ENCODE data around the gene SLC2A1. TPM values are rescaled to one million over a fixed set of nuclear protein-coding genes. Genes with fewer than 3 reads are reported as not detected.

Gene SLC2A1
- total and polyA plus RNA-seq, 12 donors = 4.6 to 123 (median 24.3) TPM

- Histone ChIP-seq H3K4me3 (no peak overlapping the region), H3K4me1 (replicated peaks in 1 of 2) (peaks cover 0 to 14% of the 10 kb centered on the region in 2 donors), H3K27ac (peak overlapping the region in 2 of 5 donors; percentile 22 to 71), H3K27me3 (no peaks in the 10 kb centered on the region), H3K36me3 (replicated peaks in 1 of 2) (peaks cover 0 to 1% of the 10 kb centered on the region in 2 donors), H3K9me3 (replicated peaks in 1 of 3) (no peaks in the 10 kb centered on the region)
- WGBS, 4 donors = 79 to 89% (median 86%) methylated on average over 6 to 8 of the region's 8 CpGs
- peak in 1 of 7 donors; percentile 52 for DNase-seq
- intact Hi-C loops (cut with DNase I) = no loop called here
- TF ChIP-seq CTCF (IDR thresholded peaks at IDR 0.05) = no peak
- TF ChIP-seq POLR2A (IDR thresholded peaks at IDR 0.05) = no peak
These were observed 23.3 kb downstream of the SLC2A1 start for GRCh38 chr1:42935313-42935895.

- peak overlapping the region in 1 of 5 donors; percentile 38 for H3K27ac ChIP-seq
- peak in 1 of 7 donors; percentile 38 for DNase-seq
- no peak for TF ChIP-seq POLR2A (IDR thresholded peaks at IDR 0.05)
- TF ChIP-seq CTCF (IDR thresholded peaks at IDR 0.05) = no peak
- 86 to 93% (median 91%) methylated on average over 16 to 20 of the region's 20 CpGs for WGBS, 4 donors
- no peaks in the 10 kb centered on the region for H3K9me3 ChIP-seq (replicated peaks in 1 of 3)
- peaks cover 0 to 8% of the 10 kb centered on the region in 2 donors for H3K36me3 ChIP-seq (replicated peaks in 1 of 2)
- intact Hi-C loops (cut with DNase I) = loop anchor here in 1 of 2 donors (5.0 kb wide), 1 partner anchor 138 kb away; no protein-coding TSS in a partner anchor
- no peaks in the 10 kb centered on the region for H3K27me3 ChIP-seq
- peaks cover 0 to 14% of the 10 kb centered on the region in 2 donors for H3K4me1 ChIP-seq (replicated peaks in 1 of 2)
- no peak overlapping the region for H3K4me3 ChIP-seq
These were observed 23.9 kb downstream of the SLC2A1 start for GRCh38 chr1:42934541-42935312.

- Histone ChIP-seq H3K4me3 (no peak overlapping the region), H3K9me3 (replicated peaks in 1 of 3) (no peaks in the 10 kb centered on the region), H3K36me3 (replicated peaks in 1 of 2) (peaks cover 0 to 15% of the 10 kb centered on the region in 2 donors), H3K27ac (peak overlapping the region in 1 of 5 donors; percentile 77), H3K27me3 (no peaks in the 10 kb centered on the region), H3K4me1 (replicated peaks in 1 of 2) (peaks cover 0 to 14% of the 10 kb centered on the region in 2 donors)
- no peak for TF ChIP-seq CTCF (IDR thresholded peaks at IDR 0.05)
- TF ChIP-seq POLR2A (IDR thresholded peaks at IDR 0.05) = no peak
- 91 to 94% (median 93%) methylated on average over 7 to 9 of the region's 9 CpGs for WGBS, 4 donors
- intact Hi-C loops (cut with DNase I) = loop anchor here in 1 of 2 donors (5.0 kb wide), 1 partner anchor 138 kb away; no protein-coding TSS in a partner anchor
- DNase-seq = peak in 1 of 7 donors; percentile 14
These were observed 24.8 kb downstream of the SLC2A1 start for GRCh38 chr1:42933610-42934491.
